Measurements from ENCODE around the gene RPS6KC1.

- no peak for TF ChIP-seq CTCF (IDR thresholded peaks at IDR 0.05; ENCODE audit: low read depth, low read length, poor library complexity, severe bottlenecking)
- no peak for TF ChIP-seq EZH2phosphoT487 (IDR thresholded peaks at IDR 0.05; ENCODE audit: borderline replicate concordance, low read length)
These were observed 223.1 kb downstream of the RPS6KC1 start for GRCh38 chr1:213274140-213274539.

All from DOHH2 (cell line).